A549 (cell line): ENCODE data around the gene C16orf92. TPM values are rescaled to one million over a fixed set of nuclear protein-coding genes. Genes with fewer than 3 reads are reported as not detected.

ENCODE experiments used
- ATAC-seq, 2 experiments: fragments of 200-7000 bp in 1 of 2; fragments of >200 bp in 1 of 2; cut with Nextera tagmentation in 1 of 2; cut with Tn5 transposase in 1 of 2; 3 replicates each; pipeline versions ENCODE4 v1.8.0 to v1.9.1; 2018 to 2020; ENCODE audit warnings: mild to moderate bottlenecking in 1 of 2, moderate library complexity in 1 of 2
- CTCF ChIA-PET: fragments of 300-600 bp; sonication (Branson Sonifier 250); formaldehyde crosslinking; extraction: SDS; loops from one replicate; lab custom pipeline; 2021; ENCODE audit warnings: antibody characterized with exemption, inconsistent platforms; lab: Yijun Ruan, JAX
- POLR2A ChIA-PET: fragments of 350-600 bp; formaldehyde crosslinking; extraction: SDS; loops from one replicate; lab custom pipeline; 2021; ENCODE audit warnings: antibody characterized with exemption, inconsistent platforms; lab: Yijun Ruan, JAX
- DNase-seq, 2 experiments: peaks; one replicate each; pipeline versions ENCODE4 v3.0.0 to v3.0.0-alpha.2; 2011 to 2016; ENCODE audit warnings: low read depth in 1 of 2, low spot score in 1 of 2
- FAIRE-seq: peaks from 2 replicates; lab custom pipeline; 2011; peaks lifted over from hg19 to GRCh38; lab: Jason Lieb, UNC
- H3K27ac ChIP-seq, 2 experiments: fragments of >200 bp; sonication (Bioruptor Twin); formaldehyde crosslinking; 3 replicates each; pipeline ENCODE4 v1.5.1; 2016 to 2017
- H3K4me1 ChIP-seq: fragments of >200 bp; sonication (Bioruptor Twin); formaldehyde crosslinking; 3 replicates; pipeline ENCODE4 v1.6.1; 2016
- H3K4me2 ChIP-seq: fragments of >200 bp; sonication (Bioruptor Twin); formaldehyde crosslinking; 3 replicates; pipeline ENCODE4 v1.6.1; 2016
- H3K4me3 ChIP-seq: fragments of >200 bp; sonication (Bioruptor Twin); formaldehyde crosslinking; 3 replicates; pipeline ENCODE4 v1.5.1; 2016
- H3K9me3 ChIP-seq: fragments of >200 bp; sonication (Bioruptor Twin); formaldehyde crosslinking; 3 replicates; pipeline ENCODE4 v1.6.1; 2016
- CBX2 ChIP-seq: fragments of 200-600 bp; sonication (generic); IDR thresholded peaks from 2 replicates; pipeline ENCODE4 v1.6.1; 2016; ENCODE audit warnings: low read depth, mild to moderate bottlenecking, borderline replicate concordance
- CHD2 ChIP-seq: fragments of 150-350 bp; IDR thresholded peaks from 2 replicates; pipeline ENCODE4 v1.6.1; 2014; ENCODE audit warnings: low read length; ENCODE audit not compliant: partially characterized antibody
- ESRRA ChIP-seq: fragments of 150-350 bp; IDR thresholded peaks from 2 replicates; pipeline ENCODE4 v1.6.1; 2014; ENCODE audit warnings: mild to moderate bottlenecking, low read length, borderline replicate concordance
- FOSL2 ChIP-seq, 2 experiments: fragments of 450-650 bp in 1 of 2; fragments of >200 bp in 1 of 2; sonication (Bioruptor Twin) in 1 of 2; formaldehyde crosslinking; IDR thresholded peaks; 2 replicates each; pipeline versions ENCODE4 v1.5.0 to v1.6.1; 2016 to 2020; ENCODE audit warnings: mild to moderate bottlenecking in 1 of 2, moderate library complexity in 1 of 2
- HEYL ChIP-seq: fragments of 250-450 bp; sonication (Bioruptor Pico); IDR thresholded peaks from 2 replicates; pipeline ENCODE4 v1.8.0; 2021; ENCODE audit warnings: mild to moderate bottlenecking, moderate library complexity
- JUNB ChIP-seq: fragments of >200 bp; sonication (Bioruptor Twin); formaldehyde crosslinking; IDR thresholded peaks from 2 replicates; pipeline ENCODE4 v1.6.1; 2016
- KDM1A ChIP-seq: fragments of 200-600 bp; sonication (generic); IDR thresholded peaks from 2 replicates; pipeline ENCODE4 v1.6.1; 2016; ENCODE audit warnings: low read depth, mild to moderate bottlenecking
- MAZ ChIP-seq: fragments of 150-350 bp; IDR thresholded peaks from 2 replicates; pipeline ENCODE4 v1.6.1; 2014; ENCODE audit warnings: antibody characterized with exemption, low read depth, low read length, borderline replicate concordance
- MYC ChIP-seq: IDR thresholded peaks from 2 replicates; pipeline ENCODE4 v1.6.1; 2012; ENCODE audit warnings: mild to moderate bottlenecking, inconsistent platforms, low read length, improper control_type of control experiment, borderline replicate concordance
- NFE2L2 ChIP-seq: fragments of 150-350 bp; conservative IDR thresholded peaks from 2 replicates; pipeline ENCODE4 v1.6.1; 2014; ENCODE audit warnings: low read length
- RAD21 ChIP-seq, 2 experiments: fragments of >200 bp in 1 of 2; sonication (Bioruptor Twin) in 1 of 2; formaldehyde crosslinking in 1 of 2; IDR thresholded peaks in 1 of 2; conservative IDR thresholded peaks in 1 of 2; 2 replicates in 1 of 2; 3 replicates in 1 of 2; pipeline ENCODE4 v1.6.1; 2012 to 2018; ENCODE audit warnings: inconsistent platforms in 1 of 2
- RCOR1 ChIP-seq: fragments of 150-350 bp; IDR thresholded peaks from 2 replicates; pipeline ENCODE4 v1.6.1; 2014; ENCODE audit warnings: antibody characterized with exemption, low read length, low read depth
- RFX5 ChIP-seq: fragments of 450-650 bp; IDR thresholded peaks from 2 replicates; pipeline ENCODE4 v1.7.1; 2014; ENCODE audit warnings: antibody characterized with exemption, mild to moderate bottlenecking, moderate library complexity
- TFCP2L1 ChIP-seq: fragments of 250-450 bp; sonication (Bioruptor Pico); IDR thresholded peaks from 2 replicates; pipeline ENCODE4 v1.5.0; 2021; ENCODE audit warnings: mild to moderate bottlenecking
- ZSCAN20 ChIP-seq: fragments of 250-450 bp; sonication (Bioruptor Pico); IDR thresholded peaks from 2 replicates; pipeline ENCODE4 v1.8.0; 2022; ENCODE audit warnings: mild to moderate bottlenecking, moderate library complexity
- WGBS: methylation state at CpG from one replicate; pipeline ENCODE4 v1.1.6; 2017; ENCODE audit errors: missing lambda C conversion rate; 5-methylcytosine and 5-hydroxymethylcytosine counted together
- polyA plus RNA-seq, 4 experiments: library from polyadenylated mRNA; depleted of rRNA in 3 of 4; stranded (reverse); fragments of >200 nt; fragmentation: RNase III in 1 of 4; extraction: RNeasy Plus Mini Kit Qiagen cat#74134 plus additional on column Dnase treatment in 1 of 4; gene quantifications; 2 replicates in 3 of 4; 3 replicates in 1 of 4; pipeline ENCODE4 v1.2.3, GENCODE V29; 2011 to 2017
- TF ChIP-seq, protein P1 (sequence below): fragments of 200-600 bp; sonication (generic); IDR thresholded peaks from 2 replicates; pipeline ENCODE4 v1.6.1; 2016; ENCODE audit warnings: antibody characterized with exemption, mild to moderate bottlenecking, moderate library complexity
- TF ChIP-seq, protein P2 (sequence below): fragments of 250-450 bp; sonication (Bioruptor Pico); IDR thresholded peaks from 2 replicates; pipeline ENCODE4 v1.5.0; 2020; ENCODE audit warnings: low read depth, mild to moderate bottlenecking, moderate library complexity
- TF ChIP-seq, protein P3 (sequence below): fragments of 450-650 bp; IDR thresholded peaks from 2 replicates; pipeline ENCODE4 v1.6.1; 2014; ENCODE audit warnings: antibody characterized with exemption
- TF ChIP-seq, protein P4 (sequence below): fragments of >200 bp; sonication (Bioruptor Twin); formaldehyde crosslinking; IDR thresholded peaks from 2 replicates; pipeline ENCODE4 v1.6.1; 2016
- TF ChIP-seq, protein P5 (sequence below): IDR thresholded peaks from 2 replicates; pipeline ENCODE4 v1.6.1; 2012
- TF ChIP-seq, protein P6 (sequence below): IDR thresholded peaks from 2 replicates; pipeline ENCODE4 v1.6.1; 2012; ENCODE audit warnings: low read depth, borderline replicate concordance

Gene C16orf92
- polyA plus RNA-seq, 2 of the 4 experiments (the other 2 are of a cell fraction), result not detected

DNA sequence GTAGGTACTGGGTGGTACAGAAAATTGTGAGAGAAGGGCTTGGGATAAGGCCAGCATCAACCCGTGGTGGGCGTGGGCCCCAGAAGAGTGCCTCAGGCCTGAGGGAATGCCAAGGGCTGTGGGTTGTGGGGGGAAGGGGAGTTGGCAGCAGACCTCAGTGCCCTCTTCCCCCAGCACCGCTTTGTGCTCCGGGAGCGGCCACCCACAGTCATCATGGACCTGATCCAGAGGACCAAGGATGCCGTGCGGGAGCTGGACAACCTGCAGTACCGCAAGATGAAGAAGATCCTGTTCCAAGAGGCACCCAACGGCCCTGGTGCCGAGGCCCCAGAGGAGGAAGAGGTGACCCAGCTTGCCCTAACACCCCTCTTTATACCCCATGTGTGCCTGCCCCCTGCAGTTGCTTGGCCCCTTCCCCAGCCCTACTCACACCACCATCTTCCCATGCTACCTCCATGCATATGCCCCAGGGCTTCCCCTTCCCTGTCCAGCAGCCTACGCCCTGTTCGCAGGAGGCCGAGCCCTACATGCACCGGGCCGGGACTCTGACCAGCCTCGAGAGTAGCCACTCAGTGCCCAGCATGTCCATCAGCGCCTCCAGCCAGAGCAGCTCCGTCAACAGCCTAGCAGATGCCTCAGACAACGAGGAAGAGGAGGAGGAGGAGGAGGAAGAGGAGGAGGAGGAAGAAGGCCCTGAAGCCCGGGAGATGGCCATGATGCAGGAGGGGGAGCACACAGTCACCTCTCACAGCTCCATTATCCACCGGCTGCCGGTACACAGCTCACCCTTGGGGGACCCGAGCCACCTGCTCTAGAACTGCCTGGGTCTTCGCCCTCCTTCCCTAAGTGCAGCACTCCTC, 40.2 kb upstream of the C16orf92 start (continued):
- TF ChIP-seq, protein P1, sequence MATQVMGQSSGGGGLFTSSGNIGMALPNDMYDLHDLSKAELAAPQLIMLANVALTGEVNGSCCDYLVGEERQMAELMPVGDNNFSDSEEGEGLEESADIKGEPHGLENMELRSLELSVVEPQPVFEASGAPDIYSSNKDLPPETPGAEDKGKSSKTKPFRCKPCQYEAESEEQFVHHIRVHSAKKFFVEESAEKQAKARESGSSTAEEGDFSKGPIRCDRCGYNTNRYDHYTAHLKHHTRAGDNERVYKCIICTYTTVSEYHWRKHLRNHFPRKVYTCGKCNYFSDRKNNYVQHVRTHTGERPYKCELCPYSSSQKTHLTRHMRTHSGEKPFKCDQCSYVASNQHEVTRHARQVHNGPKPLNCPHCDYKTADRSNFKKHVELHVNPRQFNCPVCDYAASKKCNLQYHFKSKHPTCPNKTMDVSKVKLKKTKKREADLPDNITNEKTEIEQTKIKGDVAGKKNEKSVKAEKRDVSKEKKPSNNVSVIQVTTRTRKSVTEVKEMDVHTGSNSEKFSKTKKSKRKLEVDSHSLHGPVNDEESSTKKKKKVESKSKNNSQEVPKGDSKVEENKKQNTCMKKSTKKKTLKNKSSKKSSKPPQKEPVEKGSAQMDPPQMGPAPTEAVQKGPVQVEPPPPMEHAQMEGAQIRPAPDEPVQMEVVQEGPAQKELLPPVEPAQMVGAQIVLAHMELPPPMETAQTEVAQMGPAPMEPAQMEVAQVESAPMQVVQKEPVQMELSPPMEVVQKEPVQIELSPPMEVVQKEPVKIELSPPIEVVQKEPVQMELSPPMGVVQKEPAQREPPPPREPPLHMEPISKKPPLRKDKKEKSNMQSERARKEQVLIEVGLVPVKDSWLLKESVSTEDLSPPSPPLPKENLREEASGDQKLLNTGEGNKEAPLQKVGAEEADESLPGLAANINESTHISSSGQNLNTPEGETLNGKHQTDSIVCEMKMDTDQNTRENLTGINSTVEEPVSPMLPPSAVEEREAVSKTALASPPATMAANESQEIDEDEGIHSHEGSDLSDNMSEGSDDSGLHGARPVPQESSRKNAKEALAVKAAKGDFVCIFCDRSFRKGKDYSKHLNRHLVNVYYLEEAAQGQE, result no peak
- TF ChIP-seq, all 56 proteins: peak for 0

DNA sequence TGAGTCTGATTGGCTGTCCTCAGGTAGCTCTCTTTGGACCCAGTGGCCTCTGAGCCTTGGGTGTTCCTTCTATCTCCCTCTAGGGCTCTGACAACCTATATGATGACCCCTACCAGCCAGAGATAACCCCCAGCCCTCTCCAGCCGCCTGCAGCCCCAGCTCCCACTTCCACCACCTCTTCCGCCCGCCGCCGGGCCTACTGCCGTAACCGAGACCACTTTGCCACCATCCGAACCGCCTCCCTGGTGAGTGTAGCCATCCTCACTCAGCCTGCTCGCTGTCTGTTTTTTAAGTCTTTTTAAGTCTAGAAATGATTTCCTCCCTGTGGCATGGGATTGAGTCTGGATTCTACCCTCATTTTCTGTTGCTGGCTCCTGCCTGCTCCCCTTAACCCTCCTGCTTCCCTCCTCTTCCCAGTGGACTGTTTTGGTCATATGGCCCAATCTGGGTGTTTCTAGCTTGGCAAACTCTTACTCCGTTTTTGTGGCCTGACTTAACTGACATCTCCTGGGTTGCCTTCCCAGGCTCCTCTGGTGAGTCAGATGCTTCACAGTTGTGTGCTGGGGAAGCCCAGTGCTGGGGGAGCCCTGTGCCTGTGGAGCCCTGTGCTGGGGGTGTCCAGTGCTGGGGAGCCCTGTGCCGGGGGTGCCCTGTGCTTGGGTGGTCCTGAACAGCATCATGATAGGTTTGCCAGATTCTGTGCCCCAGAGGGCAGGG, 39.4 kb upstream of the C16orf92 start:
- no peak for ATAC-seq
- FAIRE-seq, result no peak
- Histone ChIP-seq H3K9me3 (no peaks in the 10 kb centered on the region), H3K4me2 (no peak overlapping the region), H3K4me1 (no peaks in the 10 kb centered on the region), H3K4me3 (no peak overlapping the region), H3K27ac (no peak overlapping the region)
- ChIA-PET POLR2A (no interaction called here), CTCF (interaction anchor here (1.0 to 5.3 kb wide), 6 partner anchors 9 to 38 kb away, joined by 3 to 22 read pairs (median 4); partner anchors contain the start of gene TAOK2)
- TF ChIP-seq RCOR1, result no peak
- no peak for TF ChIP-seq CBX2
- TF ChIP-seq JUNB, result no peak
- TF ChIP-seq, protein P2, sequence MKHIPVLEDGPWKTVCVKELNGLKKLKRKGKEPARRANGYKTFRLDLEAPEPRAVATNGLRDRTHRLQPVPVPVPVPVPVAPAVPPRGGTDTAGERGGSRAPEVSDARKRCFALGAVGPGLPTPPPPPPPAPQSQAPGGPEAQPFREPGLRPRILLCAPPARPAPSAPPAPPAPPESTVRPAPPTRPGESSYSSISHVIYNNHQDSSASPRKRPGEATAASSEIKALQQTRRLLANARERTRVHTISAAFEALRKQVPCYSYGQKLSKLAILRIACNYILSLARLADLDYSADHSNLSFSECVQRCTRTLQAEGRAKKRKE, result no peak
- TF ChIP-seq ESRRA, result no peak
- TF ChIP-seq RAD21 (conservative IDR thresholded peaks at IDR 0.05 in 1 of 2, IDR thresholded peaks at IDR 0.05 in 1 of 2), result no peak
- TF ChIP-seq, protein P3, sequence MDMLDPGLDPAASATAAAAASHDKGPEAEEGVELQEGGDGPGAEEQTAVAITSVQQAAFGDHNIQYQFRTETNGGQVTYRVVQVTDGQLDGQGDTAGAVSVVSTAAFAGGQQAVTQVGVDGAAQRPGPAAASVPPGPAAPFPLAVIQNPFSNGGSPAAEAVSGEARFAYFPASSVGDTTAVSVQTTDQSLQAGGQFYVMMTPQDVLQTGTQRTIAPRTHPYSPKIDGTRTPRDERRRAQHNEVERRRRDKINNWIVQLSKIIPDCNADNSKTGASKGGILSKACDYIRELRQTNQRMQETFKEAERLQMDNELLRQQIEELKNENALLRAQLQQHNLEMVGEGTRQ, result no peak
- no peak for TF ChIP-seq RFX5
- no peak for TF ChIP-seq CHD2
- TF ChIP-seq, protein P4, sequence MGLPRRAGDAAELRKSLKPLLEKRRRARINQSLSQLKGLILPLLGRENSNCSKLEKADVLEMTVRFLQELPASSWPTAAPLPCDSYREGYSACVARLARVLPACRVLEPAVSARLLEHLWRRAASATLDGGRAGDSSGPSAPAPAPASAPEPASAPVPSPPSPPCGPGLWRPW, result no peak
- no peak for TF ChIP-seq NFE2L2
- TF ChIP-seq, protein P5, sequence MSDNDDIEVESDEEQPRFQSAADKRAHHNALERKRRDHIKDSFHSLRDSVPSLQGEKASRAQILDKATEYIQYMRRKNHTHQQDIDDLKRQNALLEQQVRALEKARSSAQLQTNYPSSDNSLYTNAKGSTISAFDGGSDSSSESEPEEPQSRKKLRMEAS, result no peak
- TF ChIP-seq MAZ, result no peak
- no peak for TF ChIP-seq ZSCAN20
- no peak for TF ChIP-seq FOSL2 (IDR thresholded peaks at IDR 0.05)
- no peak for TF ChIP-seq FOSL2 (CRISPR knock-in tag; IDR thresholded peaks at IDR 0.05)
- TF ChIP-seq TFCP2L1 (CRISPR knock-in tag), result no peak
- TF ChIP-seq KDM1A, result no peak
- TF ChIP-seq, protein P6, sequence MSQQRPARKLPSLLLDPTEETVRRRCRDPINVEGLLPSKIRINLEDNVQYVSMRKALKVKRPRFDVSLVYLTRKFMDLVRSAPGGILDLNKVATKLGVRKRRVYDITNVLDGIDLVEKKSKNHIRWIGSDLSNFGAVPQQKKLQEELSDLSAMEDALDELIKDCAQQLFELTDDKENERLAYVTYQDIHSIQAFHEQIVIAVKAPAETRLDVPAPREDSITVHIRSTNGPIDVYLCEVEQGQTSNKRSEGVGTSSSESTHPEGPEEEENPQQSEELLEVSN, result no peak
- no peak for TF ChIP-seq MYC
- TF ChIP-seq HEYL (CRISPR knock-in tag), result no peak
- 85% methylated on average over 12 of the region's 12 CpGs for WGBS
- DNase-seq, result no peak
